Raji (cell line): ENCODE data around the gene GRN.

ENCODE experiments used
- POLR2A ChIP-seq: IDR thresholded peaks from 2 replicates; pipeline ENCODE4 v1.6.1; 2011; ENCODE audit warnings: low read depth, low read length, control low read depth; ENCODE audit not compliant: insufficient read depth

The GRN gene

GRCh38 chr17:44383363-44383762 is 38.3 kb downstream of the GRN start:
- TF ChIP-seq POLR2A = no peak

DNA sequence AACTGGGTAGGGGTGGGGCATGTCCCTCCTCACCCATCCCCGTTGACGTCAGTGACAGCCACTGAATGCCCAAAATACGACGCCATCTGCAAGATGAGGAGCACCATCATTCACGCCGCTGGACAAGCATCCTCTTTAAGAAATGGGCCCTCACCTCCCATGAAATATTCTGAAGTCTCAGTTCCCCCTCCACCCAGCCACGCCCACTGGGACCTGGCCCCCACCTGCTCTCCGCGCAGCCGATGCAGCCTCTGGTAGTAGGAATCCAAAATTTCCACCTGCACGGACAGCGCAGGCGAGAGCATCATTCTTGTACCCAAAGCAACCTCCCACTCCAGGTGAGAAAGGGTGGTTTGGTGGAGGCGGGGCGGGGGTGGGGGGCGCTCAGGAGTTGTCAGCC is 38.8 kb downstream of the GRN start:
- no peak for TF ChIP-seq POLR2A

- no peak for TF ChIP-seq POLR2A
Measured at GRCh38 chr17:44384281-44384822, 39.2 kb downstream of the GRN start.

DNA sequence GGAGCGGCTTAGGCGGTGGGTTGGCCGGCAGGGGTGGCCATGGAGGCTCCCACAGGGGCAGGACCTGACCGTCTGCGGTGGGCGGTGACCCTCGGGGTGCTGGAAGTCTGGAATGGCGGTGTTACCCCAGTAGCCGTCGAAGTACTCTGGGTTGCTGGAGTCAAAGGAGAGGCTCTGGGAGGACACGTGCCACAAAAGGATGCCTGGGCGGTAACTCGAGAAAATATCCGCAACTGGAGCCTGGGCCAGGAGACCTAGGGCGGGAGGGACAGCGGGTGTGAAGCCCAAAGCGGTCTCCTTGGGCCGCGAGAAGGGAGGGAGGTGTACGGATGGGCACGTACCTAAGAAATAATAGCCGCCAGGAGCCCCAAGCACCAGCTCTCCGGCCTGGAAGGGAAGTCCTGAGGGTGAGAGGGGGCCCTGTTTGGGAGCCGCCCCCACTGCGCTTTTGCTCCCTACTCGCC is 39.8 kb downstream of the GRN start:
- TF ChIP-seq POLR2A = no peak

DNA sequence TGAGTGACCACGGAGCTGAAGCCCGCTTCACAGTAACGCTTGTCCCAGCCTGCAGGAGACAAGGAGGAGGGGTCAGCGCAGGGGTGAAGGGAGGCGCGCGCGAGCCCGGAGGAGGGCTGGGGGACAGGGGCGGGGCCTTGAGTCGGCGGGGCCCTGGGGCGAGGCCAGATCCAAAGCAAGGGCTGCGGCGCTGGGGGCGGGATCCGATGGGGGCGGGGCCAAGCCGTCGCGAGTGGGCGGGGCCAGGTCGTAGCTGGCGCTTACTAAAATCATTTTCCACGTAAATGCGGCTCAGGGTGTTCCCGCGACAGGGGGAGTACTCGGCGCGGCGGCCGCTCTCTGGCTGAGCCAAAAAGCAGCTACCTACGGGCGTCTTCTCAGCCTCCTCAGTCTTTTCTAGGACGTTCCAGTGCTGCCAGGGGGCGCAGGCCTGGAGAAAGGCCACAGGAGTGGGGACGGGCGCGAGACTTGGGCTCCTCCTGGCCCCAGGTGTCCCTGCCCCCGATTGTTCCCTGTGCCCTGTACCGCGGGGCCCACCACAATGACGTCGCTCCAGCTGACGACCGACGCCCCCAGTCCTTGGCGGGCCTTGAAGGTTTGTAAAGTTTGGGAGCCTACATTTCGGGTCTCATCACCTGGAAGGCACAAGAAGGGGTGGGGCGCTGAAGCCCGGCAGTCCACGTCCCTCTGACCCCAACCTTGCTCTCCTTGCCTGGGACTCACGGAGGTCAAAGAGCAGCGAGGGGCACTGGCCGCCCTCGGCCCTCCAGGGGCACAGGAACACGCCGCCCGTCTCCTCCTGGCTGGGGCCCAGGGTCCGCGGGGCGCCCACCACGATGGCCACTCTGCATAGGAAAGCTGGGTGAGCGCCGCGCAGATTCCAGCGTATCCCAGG is 40.4 kb downstream of the GRN start:
- TF ChIP-seq POLR2A = no peak

- no peak for TF ChIP-seq POLR2A
Measured at GRCh38 chr17:44386182-44386525, 41.1 kb downstream of the GRN start.

- TF ChIP-seq POLR2A = no peak
Measured at GRCh38 chr17:44387804-44388203, 42.7 kb downstream of the GRN start.

DNA sequence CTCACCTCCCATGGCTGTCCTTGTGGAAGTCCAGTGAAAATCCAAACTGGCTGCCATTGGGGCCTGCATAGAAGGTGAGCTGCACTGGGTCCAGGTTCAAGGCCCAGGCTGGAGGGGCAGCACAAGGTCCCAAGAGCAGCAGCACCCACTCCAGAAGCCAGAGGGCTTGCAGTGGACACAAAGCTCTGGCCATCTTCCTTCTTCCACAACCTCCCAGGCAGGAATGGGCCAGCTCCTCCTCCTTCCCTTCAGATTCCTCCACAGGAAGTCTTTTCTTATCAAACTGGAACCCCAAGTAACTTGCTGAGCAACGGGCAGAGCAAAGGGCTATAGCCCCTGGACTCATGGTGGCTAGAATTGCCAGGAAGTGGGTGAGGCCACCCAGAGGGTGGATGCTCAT is 44.2 kb downstream of the GRN start, which contains the start of gene ITGA2B:
Gene ITGA2B (minus strand): TSS at position 369 of the 400 bp plus-strand sequence. CDS start 176 bp downstream, at position 193.
- no peak for TF ChIP-seq POLR2A

- no peak for TF ChIP-seq POLR2A
Measured at GRCh38 chr17:44389723-44390202, 44.7 kb downstream of the GRN start.

- no peak for TF ChIP-seq POLR2A
Measured at GRCh38 chr17:44390250-44390870, 45.3 kb downstream of the GRN start.

DNA sequence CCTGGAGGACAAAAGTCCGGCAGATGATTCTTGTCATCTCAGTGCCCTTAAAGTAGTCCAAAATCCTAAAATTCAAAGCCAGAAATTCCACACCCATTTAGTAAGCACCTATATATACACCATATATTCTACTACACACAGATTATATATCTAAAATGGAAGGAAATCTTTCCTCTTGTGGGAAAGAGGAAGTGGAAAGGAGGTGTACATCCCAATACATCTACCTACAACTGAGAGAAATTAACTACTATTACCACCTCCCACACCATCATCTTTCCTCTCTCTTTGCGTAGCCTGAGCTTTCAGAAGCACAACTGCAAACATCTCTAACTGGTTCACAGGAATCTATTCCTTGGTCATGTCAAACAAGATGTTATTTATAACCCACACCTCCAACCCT is 49.7 kb downstream of the GRN start:
- no peak for TF ChIP-seq POLR2A

DNA sequence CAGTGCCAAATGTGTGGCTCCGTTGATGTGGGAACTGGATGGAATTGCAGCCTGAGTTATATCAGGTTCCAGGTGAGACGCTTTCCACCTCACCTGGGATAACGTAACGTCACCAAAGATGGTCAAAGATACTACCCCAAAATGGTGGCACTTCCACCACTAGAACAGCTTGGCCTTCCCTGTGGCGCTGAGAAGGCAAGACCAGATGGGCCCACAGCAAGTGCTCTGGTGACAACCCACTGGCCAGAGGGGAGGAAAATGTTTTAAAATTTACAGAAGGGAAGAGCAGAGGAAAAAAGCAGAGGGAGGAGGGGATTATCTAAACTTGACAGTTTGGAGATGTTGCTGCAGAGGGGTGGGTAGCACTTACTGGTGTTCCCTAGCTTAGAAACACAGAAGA is 51.8 kb downstream of the GRN start:
- TF ChIP-seq POLR2A = no peak

DNA sequence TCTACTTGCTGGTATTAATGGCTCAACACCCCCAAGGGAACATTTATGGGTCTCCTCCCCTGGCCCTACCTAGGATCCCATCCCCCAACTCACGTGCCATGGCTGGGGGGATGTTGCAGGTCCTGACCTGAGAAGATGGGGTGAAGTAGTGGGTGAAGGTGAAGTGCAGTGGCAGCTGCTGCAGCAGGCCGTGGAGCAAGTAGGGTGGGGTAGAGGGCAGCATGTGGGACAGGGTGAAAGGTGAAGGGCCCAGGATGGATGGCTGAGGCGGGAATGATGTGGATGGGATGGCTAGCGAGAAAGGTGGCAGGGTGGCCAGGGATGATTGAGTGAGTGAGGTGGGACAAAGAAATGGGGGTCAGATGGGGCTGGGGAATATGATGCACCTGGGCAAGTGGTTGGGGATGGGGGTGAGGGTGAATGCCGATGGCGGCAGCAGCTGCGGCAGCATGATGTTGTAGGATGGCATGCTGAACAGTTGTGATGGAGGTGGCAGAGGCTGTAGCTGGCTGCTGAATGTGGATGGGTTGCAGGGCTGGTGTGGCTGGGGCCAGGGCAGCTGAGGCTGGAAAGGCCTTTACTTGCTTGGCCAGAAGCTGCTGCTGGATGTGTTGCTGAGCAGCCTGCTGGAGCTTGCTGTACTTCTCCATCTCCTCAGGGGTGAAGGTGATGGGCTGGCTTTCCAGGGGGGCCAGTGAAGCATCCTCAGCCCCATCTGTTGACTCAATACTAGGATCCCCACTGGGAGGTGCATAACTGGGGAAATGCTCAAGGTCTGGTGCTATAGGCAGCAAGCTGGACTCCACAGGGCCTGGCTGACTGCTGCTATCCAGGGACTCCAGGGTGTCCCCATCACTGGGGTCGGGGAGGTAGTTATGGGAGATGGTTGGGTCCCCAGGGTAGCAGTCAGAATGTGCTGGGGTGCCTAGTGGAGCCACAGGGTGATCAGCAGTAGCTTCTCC is 52.7 kb downstream of the GRN start:
- no peak for TF ChIP-seq POLR2A
